Sigmoid colon (tissue), 7 donors: ENCODE results near the gene TEX48. TPM values are rescaled to one million over a fixed set of nuclear protein-coding genes. Genes with fewer than 3 reads are reported as not detected.

Experiments used
- DNase-seq: peaks from one replicate; pipeline ENCODE4 v3.0.0-alpha.2; 2019
- H3K27ac ChIP-seq, 4 donors: fragments of 200-600 bp; sonication (generic); one replicate each; pipeline ENCODE4 v1.5.1; 2016 to 2019; ENCODE audit warnings: mild to moderate bottlenecking in 1 of 4
- H3K27me3 ChIP-seq, 3 donors: fragments of 200-600 bp; sonication (generic); one replicate each; pipeline ENCODE4 v1.5.1; 2019; ENCODE audit warnings: mild to moderate bottlenecking in 1 of 3
- H3K36me3 ChIP-seq, 4 donors: fragments of 200-600 bp; sonication (generic); one replicate each; pipeline ENCODE4 v1.5.1; 2016 to 2019
- H3K4me1 ChIP-seq, 4 donors: fragments of 200-600 bp; sonication (generic); one replicate each; pipeline ENCODE4 v1.5.1; 2017 to 2019
- H3K4me3 ChIP-seq, 4 donors: fragments of 200-600 bp; sonication (generic); one replicate each; pipeline ENCODE4 v1.5.1; 2017 to 2019; ENCODE audit warnings: mild to moderate bottlenecking in 2 of 4, moderate library complexity in 1 of 4
- H3K9me3 ChIP-seq, 4 donors: fragments of 200-600 bp in 3 of 4; sonication (generic) in 3 of 4; one replicate each; pipeline versions ENCODE4 v1.5.1 to v1.6.1; 2013 to 2019
- CTCF ChIP-seq, 4 experiments: fragments of 450-650 bp in 3 of 4; fragments of 200-600 bp in 1 of 4; IDR thresholded peaks; one replicate each; pipeline ENCODE4 v1.5.1; 2016 to 2019; ENCODE audit warnings: antibody characterized with exemption in 4 of 4, mild to moderate bottlenecking in 3 of 4, moderate library complexity in 2 of 4
- EP300 ChIP-seq, 4 donors: sonication (generic); formaldehyde crosslinking; IDR thresholded peaks; one replicate each; pipeline ENCODE4 v1.6.1; 2017; ENCODE audit warnings: antibody characterized with exemption in 4 of 4
- POLR2A ChIP-seq, 2 donors: fragments of 450-650 bp; IDR thresholded peaks; one replicate each; pipeline ENCODE4 v1.6.1; 2016; ENCODE audit warnings: antibody characterized with exemption in 2 of 2, mild to moderate bottlenecking in 2 of 2, moderate library complexity in 2 of 2
- POLR2AphosphoS5 ChIP-seq, 4 donors: sonication (generic); formaldehyde crosslinking; IDR thresholded peaks; one replicate each; pipeline ENCODE4 v1.6.1; 2017; ENCODE audit warnings: antibody characterized with exemption in 4 of 4
- WGBS, 2 donors: extraction: QIAGEN DNeasy Blood & Tissue Kit; methylation state at CpG; one replicate each; pipeline ENCODE4 v1.1.7; 2013; 5-methylcytosine and 5-hydroxymethylcytosine counted together
- intact Hi-C: fragments of 100-400 bp; cut with DNase I; formaldehyde crosslinking; loops from one replicate; pipeline ENCODE4 v1.15.1; 2023
- polyA plus RNA-seq, 3 donors: library from polyadenylated mRNA; stranded (reverse); fragments of 200-250 nt; gene quantifications; one replicate each; pipeline ENCODE4 v1.2.3, GENCODE V29; 2013
- total RNA-seq, 4 donors: library from RNA; depleted of rRNA; stranded (reverse); fragments of >200 nt; gene quantifications; one replicate each; pipeline ENCODE4 v1.1.0, GENCODE V29; 2016
- donor health status: healthy with polysubstance abuse.
- donor health status: Bipolar disorder and iron deficiency.
- donor health status: healthy.

Gene TEX48
- total and polyA plus RNA-seq, 7 donors: not detected

DNA sequence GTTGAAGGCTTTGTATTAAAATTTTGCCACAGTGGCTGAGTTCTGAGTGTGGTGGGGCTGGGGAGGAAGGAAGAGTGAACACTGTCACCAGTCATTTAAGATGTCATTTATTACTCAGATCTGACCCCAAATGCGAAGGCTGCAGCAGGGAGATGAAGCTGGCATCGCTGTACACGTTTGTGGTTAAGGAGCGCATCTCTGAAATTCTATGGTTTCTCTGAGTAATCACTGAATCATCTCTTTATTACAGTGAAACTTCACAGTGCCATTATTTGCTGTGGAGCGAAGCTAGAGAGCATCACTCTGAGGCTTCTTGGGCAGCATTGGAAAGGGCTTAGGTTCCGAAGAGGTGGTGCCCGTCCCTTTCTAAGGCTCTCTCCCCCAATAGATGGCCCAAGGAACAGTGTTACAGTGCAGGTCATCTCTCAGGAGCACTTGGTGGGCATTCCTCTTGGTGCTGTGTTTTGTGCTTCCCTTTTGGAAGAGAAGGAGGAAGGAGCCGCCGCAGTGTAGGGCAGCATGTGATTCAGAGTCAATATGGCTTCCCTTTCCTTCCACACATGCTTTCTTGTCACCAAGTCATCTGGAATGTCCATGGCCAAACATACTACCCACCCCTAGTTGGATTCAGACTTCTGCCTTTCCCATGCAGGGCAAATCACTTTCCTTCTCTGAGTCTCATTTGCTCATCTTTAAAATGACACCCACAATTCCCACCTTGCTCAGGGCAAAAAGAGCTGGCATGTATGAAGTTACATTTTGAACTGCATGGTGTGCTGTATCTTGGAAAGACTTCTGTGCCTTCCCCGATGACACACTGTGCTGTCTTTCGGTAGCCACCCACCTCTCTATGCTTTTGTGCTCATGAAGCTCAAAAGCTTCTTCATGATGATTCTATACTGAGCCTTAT lies 9.3 kb upstream of the TEX48 start:
- TF ChIP-seq EP300 (IDR thresholded peaks at IDR 0.05) (no peak), CTCF (IDR thresholded peaks at IDR 0.05) (no peak), POLR2A (IDR thresholded peaks at IDR 0.05) (no peak), POLR2AphosphoS5 (IDR thresholded peaks at IDR 0.05) (no peak)
- H3K36me3 ChIP-seq: no peaks in the 10 kb centered on the region
- H3K27ac ChIP-seq: no peak overlapping the region
- WGBS, 2 donors: 73 to 86% methylated on average over 11 of the region's 11 CpGs
- DNase-seq: no peak
- H3K9me3 ChIP-seq: no peaks in the 10 kb centered on the region
- no peaks in the 10 kb centered on the region for H3K4me1 ChIP-seq
- intact Hi-C loops: no loop called here
- no peaks in the 10 kb centered on the region for H3K27me3 ChIP-seq
- H3K4me3 ChIP-seq: no peak overlapping the region

DNA sequence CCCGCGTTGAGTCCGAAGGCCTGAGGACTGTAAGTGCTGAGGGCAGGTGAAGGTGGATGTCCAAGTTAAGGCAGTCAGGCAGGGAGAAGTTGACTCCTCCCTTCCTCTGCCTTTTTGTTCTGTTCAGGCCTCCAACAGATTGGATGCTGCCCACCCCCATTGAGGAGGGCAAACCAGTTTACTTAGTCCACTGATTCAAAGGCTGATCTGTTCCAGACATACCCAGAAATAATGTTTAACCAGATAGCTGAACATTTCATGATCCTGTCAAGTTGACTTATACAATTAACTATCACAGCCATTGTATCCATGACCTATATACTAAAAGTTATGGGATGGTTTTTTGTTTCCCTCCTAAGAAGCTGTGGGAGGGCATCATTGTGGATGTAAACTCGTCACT lies 8.3 kb upstream of the TEX48 start:
- WGBS, 2 donors: 93 to 94% methylated on average over 4 of the region's 4 CpGs
- Histone ChIP-seq H3K27ac (no peak overlapping the region), H3K9me3 (no peaks in the 10 kb centered on the region), H3K36me3 (no peaks in the 10 kb centered on the region), H3K27me3 (no peaks in the 10 kb centered on the region), H3K4me3 (no peak overlapping the region), H3K4me1 (no peaks in the 10 kb centered on the region)
- DNase-seq: no peak
- intact Hi-C loops: no loop called here
- TF ChIP-seq CTCF (IDR thresholded peaks at IDR 0.05) (no peak), POLR2A (IDR thresholded peaks at IDR 0.05) (no peak), EP300 (IDR thresholded peaks at IDR 0.05) (no peak)

DNA sequence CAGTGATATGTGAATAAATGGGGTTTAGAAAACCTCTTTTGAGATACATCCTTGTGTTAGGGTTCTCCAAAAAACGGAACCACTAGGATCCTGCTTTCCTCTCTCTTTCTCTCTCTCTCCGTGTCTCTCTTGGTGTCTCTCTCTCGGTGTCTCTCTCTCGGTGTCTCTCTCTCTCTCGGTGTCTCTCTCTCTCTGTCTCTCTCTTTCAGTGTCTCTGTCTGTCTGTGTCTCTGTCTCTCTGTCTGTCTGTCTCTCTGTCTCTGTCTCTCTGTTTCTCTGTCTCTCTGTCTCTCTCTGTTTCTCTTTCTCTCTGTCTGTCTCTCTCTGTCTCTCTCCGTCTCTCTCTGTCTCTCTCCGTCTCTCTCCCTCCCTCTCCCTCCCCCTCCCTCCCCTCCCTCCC lies 7.8 kb upstream of the TEX48 start:
- no peaks in the 10 kb centered on the region for H3K9me3 ChIP-seq
- intact Hi-C loops: no loop called here
- TF ChIP-seq EP300 (IDR thresholded peaks at IDR 0.05) (no peak), CTCF (IDR thresholded peaks at IDR 0.05) (no peak), POLR2AphosphoS5 (IDR thresholded peaks at IDR 0.05) (no peak), POLR2A (IDR thresholded peaks at IDR 0.05) (no peak)
- WGBS, 2 donors: 93 to 95% methylated on average over 7 of the region's 7 CpGs
- H3K27me3 ChIP-seq: no peaks in the 10 kb centered on the region
- no peaks in the 10 kb centered on the region for H3K36me3 ChIP-seq
- no peak overlapping the region for H3K4me3 ChIP-seq
- H3K4me1 ChIP-seq: no peaks in the 10 kb centered on the region
- H3K27ac ChIP-seq: no peak overlapping the region
- DNase-seq: no peak

GRCh38 chr9:114688909-114689610 lies 7.1 kb upstream of the TEX48 start:
- 91 to 95% methylated on average over 3 of the region's 3 CpGs for WGBS, 2 donors
- intact Hi-C loops: no loop called here

More at GRCh38 chr9:114688909-114689610, 7.1 kb upstream of the TEX48 start:
- DNase-seq: no peak
- no peak for TF ChIP-seq CTCF (IDR thresholded peaks at IDR 0.05)
- TF ChIP-seq POLR2AphosphoS5 (IDR thresholded peaks at IDR 0.05): no peak
- TF ChIP-seq EP300 (IDR thresholded peaks at IDR 0.05): no peak
- no peak for TF ChIP-seq POLR2A (IDR thresholded peaks at IDR 0.05)
- H3K36me3 ChIP-seq: no peaks in the 10 kb centered on the region
- H3K4me1 ChIP-seq: no peaks in the 10 kb centered on the region
- H3K27ac ChIP-seq: no peak overlapping the region
- H3K27me3 ChIP-seq: no peaks in the 10 kb centered on the region
- no peak overlapping the region for H3K4me3 ChIP-seq
- no peaks in the 10 kb centered on the region for H3K9me3 ChIP-seq
